ENCODE results near the gene HDLBP. TPM values are rescaled to one million over a fixed set of nuclear protein-coding genes. Genes with fewer than 3 reads are reported as not detected.
"Not testable (repeated sequence)": the region's sequence is repeated elsewhere in the genome, so short reads cannot be mapped to it uniquely, and the experiment has no call there.

Gene HDLBP
- total RNA-seq, 2 donors from 2014 or later, result 404 to 447 TPM

DNA sequence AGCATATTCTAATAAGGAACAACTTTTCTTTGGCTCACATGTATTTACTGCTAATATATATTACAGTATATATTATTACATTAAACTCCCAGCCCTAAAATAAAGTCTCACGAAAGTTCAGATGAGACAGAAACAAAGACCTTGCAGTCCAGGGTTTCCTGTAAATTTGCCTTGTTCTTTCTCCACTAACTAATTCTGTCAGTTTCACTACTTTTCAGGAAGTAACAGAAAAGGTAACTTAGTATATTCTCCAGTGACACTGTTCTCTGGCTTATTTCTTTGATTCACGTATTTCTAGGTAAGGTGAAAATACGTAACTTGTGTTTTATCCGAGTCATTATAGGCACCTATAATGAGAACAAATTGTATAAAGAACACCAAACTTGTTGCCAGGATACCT, 35.2 kb downstream of the HDLBP start:
- TF ChIP-seq, protein P1, sequence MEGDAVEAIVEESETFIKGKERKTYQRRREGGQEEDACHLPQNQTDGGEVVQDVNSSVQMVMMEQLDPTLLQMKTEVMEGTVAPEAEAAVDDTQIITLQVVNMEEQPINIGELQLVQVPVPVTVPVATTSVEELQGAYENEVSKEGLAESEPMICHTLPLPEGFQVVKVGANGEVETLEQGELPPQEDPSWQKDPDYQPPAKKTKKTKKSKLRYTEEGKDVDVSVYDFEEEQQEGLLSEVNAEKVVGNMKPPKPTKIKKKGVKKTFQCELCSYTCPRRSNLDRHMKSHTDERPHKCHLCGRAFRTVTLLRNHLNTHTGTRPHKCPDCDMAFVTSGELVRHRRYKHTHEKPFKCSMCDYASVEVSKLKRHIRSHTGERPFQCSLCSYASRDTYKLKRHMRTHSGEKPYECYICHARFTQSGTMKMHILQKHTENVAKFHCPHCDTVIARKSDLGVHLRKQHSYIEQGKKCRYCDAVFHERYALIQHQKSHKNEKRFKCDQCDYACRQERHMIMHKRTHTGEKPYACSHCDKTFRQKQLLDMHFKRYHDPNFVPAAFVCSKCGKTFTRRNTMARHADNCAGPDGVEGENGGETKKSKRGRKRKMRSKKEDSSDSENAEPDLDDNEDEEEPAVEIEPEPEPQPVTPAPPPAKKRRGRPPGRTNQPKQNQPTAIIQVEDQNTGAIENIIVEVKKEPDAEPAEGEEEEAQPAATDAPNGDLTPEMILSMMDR (IDR thresholded peaks at IDR 0.05), result no peak
- Histone ChIP-seq H3K27ac (no peak overlapping the region), H3K4me1 (ENCODE audit: control insufficient read depth in 1 of 2, low read depth in 2 of 2) (no peaks in the 10 kb centered on the region), H3K27me3 (replicated peaks; ENCODE audit: insufficient read depth) (no peaks in the 10 kb centered on the region), H3K9me3 (no peaks in the 10 kb centered on the region), H3K4me3 (no peak overlapping the region), H3K36me3 (no peaks in the 10 kb centered on the region)
- DNase-seq (ENCODE audit: low spot score) (no peak), ATAC-seq (ENCODE audit: insufficient number of reproducible peaks, low FRiP score, low read depth) (no peak)

DNA sequence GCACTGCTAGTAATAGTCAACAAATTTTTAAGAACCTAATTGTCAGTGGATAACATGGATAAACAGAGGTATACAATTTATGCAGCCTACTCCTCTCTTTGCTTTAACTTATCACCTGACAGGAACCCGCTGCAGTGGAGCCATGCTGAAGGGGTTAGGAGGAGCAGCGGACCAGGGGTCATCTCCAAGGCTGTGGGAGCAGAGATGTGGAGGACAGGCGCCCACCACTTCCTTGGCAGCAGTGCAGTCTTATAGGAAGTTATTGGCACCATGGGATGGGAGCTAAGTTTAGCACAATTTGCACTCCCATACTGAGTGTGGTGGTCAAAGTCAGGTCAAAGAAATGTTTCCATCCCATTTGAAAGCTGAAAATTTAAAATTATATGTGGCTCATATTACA, 35.6 kb downstream of the HDLBP start:
- Histone ChIP-seq H3K36me3 (no peaks in the 10 kb centered on the region), H3K4me3 (no peak overlapping the region), H3K27me3 (replicated peaks; ENCODE audit: insufficient read depth) (no peaks in the 10 kb centered on the region), H3K4me1 (ENCODE audit: control insufficient read depth in 1 of 2, low read depth in 2 of 2) (no peaks in the 10 kb centered on the region), H3K27ac (no peak overlapping the region), H3K9me3 (no peaks in the 10 kb centered on the region)
- TF ChIP-seq, protein P1 (IDR thresholded peaks at IDR 0.05), result no peak
- ATAC-seq (ENCODE audit: insufficient number of reproducible peaks, low FRiP score, low read depth), result no peak
- no peak for DNase-seq (ENCODE audit: low spot score)

DNA sequence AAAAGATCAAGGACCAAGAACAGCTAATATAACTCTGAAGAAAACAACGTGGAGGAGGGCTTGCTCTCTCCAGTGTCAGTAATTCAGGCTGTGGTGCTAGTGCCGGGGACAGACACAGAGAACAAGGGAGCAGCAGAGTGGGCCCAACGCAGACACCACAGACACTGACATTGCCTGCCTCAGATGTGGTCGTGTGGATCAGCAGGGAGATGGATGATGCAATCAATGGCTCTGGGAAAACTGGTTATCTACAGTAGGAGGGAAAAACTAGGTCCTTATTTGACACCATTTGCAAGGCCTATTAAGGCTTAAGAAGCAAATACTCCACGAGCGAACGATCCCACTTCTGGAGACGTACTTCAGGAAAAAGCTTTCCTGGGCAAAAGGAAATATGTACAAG, 36.1 kb downstream of the HDLBP start:
- Histone ChIP-seq H3K4me1 (ENCODE audit: control insufficient read depth in 1 of 2, low read depth in 2 of 2) (no peaks in the 10 kb centered on the region), H3K36me3 (no peaks in the 10 kb centered on the region), H3K27me3 (replicated peaks; ENCODE audit: insufficient read depth) (no peaks in the 10 kb centered on the region), H3K27ac (no peak overlapping the region), H3K4me3 (no peak overlapping the region), H3K9me3 (no peaks in the 10 kb centered on the region)
- ATAC-seq (ENCODE audit: insufficient number of reproducible peaks, low FRiP score, low read depth), result no peak
- DNase-seq (ENCODE audit: low spot score), result no peak
- TF ChIP-seq, protein P1 (IDR thresholded peaks at IDR 0.05), result no peak

DNA sequence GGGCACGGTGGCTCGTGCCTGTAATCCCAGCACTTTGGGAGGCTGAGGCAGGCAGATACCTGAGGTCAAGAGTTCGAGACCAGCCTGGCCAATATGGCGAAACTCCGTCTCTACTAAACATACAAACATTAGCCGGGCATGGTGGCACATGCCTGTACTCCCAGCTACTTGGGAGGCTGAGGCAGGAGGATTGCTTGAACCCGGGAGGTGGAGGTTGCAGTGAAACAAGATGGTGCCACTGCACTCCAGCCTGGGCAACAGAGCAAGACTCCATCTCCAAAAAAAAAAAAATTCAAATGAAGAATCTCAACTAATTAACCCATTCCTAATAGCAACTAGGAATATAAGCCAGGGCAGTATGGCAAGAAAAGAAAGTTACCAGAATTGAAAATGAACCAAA, 37.2 kb downstream of the HDLBP start:
- not testable (repeated sequence) for H3K36me3 ChIP-seq; DNase-seq (ENCODE audit: low spot score)

DNA sequence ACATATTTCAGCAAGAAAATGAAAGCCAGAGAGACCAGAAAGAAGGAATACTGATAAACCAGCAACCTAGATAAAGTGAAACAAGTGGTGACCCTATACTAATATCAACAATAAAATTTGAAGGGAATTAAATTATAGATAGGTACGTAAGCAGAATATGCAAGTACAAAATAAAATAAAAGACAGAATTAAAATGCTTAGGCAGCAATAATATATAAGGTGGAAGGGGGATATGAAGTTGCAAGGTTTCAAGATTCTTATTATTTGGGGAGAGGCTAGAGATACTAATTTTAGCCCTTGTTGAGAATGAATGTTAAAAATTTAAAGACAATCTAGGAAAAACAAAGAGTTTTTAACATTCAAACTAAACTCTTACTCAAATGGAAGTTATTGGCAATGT, 39.6 kb downstream of the HDLBP start:
- TF ChIP-seq, protein P1 (IDR thresholded peaks at IDR 0.05), result no peak

More for the DNA sequence above, 37.2 kb downstream of the HDLBP start:
- H3K9me3 ChIP-seq; H3K4me1 ChIP-seq (ENCODE audit: control insufficient read depth in 1 of 2, low read depth in 2 of 2); H3K27ac ChIP-seq; ATAC-seq (ENCODE audit: insufficient number of reproducible peaks, low FRiP score, low read depth); H3K4me3 ChIP-seq; H3K27me3 ChIP-seq (replicated peaks; ENCODE audit: insufficient read depth): not testable (repeated sequence)

DNA sequence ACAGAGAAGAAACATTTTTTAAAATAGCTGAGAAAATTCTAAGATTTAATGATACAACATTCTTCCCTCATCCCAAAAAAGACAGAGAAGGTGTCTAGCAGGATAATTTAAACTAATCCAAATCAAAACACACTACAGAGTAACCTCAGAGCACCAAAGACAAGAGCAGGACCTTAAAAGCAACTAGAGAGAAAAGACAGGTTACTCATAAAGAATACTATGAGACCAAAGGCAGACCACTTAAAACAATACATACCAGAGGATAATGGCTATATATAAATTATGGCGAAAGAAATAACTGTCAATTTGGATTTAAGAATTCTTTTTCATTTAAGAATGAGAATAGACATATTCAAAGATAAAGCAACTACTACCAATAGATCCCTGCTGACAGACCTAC, 40.0 kb downstream of the HDLBP start:
- H3K27ac ChIP-seq, result no peak overlapping the region
- no peak overlapping the region for H3K4me3 ChIP-seq
- H3K36me3 ChIP-seq, result no peaks in the 10 kb centered on the region
- H3K4me1 ChIP-seq (ENCODE audit: control insufficient read depth in 1 of 2, low read depth in 2 of 2), result peaks cover 14 to 19% of the 10 kb centered on the region in 2 donors
- no peaks in the 10 kb centered on the region for H3K27me3 ChIP-seq (replicated peaks; ENCODE audit: insufficient read depth)
- TF ChIP-seq, protein P1 (IDR thresholded peaks at IDR 0.05), result no peak
- ATAC-seq (ENCODE audit: insufficient number of reproducible peaks, low FRiP score, low read depth), result no peak
- DNase-seq (ENCODE audit: low spot score), result no peak
- no peaks in the 10 kb centered on the region for H3K9me3 ChIP-seq

More for the DNA sequence above, 39.6 kb downstream of the HDLBP start:
- no peak overlapping the region for H3K4me3 ChIP-seq
- no peak overlapping the region for H3K27ac ChIP-seq
- no peaks in the 10 kb centered on the region for H3K27me3 ChIP-seq (replicated peaks; ENCODE audit: insufficient read depth)
- H3K36me3 ChIP-seq, result no peaks in the 10 kb centered on the region
- no peaks in the 10 kb centered on the region for H3K9me3 ChIP-seq
- H3K4me1 ChIP-seq (ENCODE audit: control insufficient read depth in 1 of 2, low read depth in 2 of 2), result peaks cover 10 to 14% of the 10 kb centered on the region in 2 donors
- DNase-seq (ENCODE audit: low spot score) (no peak), ATAC-seq (ENCODE audit: insufficient number of reproducible peaks, low FRiP score, low read depth) (no peak)
